ENCODE measurements around the gene FAT2. TPM values are rescaled to one million over a fixed set of nuclear protein-coding genes. Genes with fewer than 3 reads are reported as not detected.

The FAT2 gene
- total RNA-seq, 1 donor from 2014 or later, result under 0.01 TPM

GRCh38 chr5:151631941-151632340 lies 40.8 kb upstream of the FAT2 start:
- no peak overlapping the region for H3K4me3 ChIP-seq (ENCODE audit: low read depth, low read length)
- TF ChIP-seq CTCF (conservative IDR thresholded peaks at IDR 0.05; ENCODE audit: low read depth, low read length), result no peak

GRCh38 chr5:151630088-151630487 lies 39.0 kb upstream of the FAT2 start:
- H3K4me3 ChIP-seq (ENCODE audit: low read depth, low read length), result no peak overlapping the region
- no peak for TF ChIP-seq CTCF (conservative IDR thresholded peaks at IDR 0.05; ENCODE audit: low read depth, low read length)
- DNase-seq (ENCODE audit: low read depth), result no peak

More at GRCh38 chr5:151631941-151632340, 40.8 kb upstream of the FAT2 start:
- no peak for DNase-seq (ENCODE audit: low read depth)

DNA sequence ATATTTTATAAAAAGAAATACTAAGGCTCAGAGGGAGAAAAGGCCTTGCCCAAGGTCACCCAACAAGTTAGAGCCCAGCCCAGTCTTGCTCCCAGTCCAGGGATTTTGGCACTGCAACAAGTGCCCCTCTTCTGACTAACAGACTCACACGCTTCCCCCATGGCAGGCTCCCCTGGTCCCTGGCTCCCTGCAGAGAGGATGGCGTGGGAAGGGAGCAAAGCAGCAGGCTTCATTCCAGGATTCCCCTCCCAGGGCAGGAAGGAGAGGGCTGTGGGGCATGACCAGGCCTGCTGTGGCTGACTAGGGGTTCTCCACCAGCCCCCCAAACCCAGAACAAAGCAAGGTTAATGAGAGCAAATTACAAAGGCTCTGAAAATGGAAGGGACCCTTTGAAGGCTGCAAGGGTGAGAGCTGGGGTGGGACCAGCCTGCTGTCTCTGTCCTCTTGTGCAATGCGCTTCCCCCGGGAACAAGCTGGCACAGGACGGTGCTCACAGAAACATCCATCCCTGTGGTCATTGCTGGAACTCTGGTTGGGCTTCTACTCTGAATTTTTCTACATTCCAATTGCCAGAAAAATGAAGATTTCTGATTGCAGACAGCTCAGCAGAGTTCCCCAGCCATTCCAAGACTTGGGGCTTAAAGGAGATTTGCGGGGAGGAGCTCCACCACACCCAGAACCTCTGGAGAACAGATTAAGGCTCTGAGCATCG lies 37.1 kb upstream of the FAT2 start:
- DNase-seq (ENCODE audit: low read depth), result no peak
- TF ChIP-seq CTCF (conservative IDR thresholded peaks at IDR 0.05; ENCODE audit: low read depth, low read length), result no peak
- no peak overlapping the region for H3K4me3 ChIP-seq (ENCODE audit: low read depth, low read length)

DNA sequence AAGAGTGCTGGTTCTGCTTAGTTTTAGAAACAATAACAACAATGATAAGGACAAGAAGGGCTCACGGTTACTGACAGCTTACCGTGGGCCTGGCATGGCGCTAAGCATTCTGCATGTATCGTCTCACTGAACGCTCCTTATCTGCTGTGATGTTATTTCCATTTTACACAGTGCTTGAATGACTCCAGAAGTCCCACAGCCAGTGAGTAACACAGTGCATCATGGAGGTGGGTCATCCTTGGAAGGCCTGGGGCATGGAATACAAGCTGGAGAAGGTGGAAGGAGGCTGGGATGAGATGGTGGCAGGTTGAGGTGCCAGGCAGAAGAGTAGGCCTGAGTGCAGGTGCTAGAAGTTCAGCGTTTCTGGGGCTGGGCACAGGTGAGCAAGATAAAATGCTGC lies 36.5 kb upstream of the FAT2 start:
- DNase-seq (ENCODE audit: low read depth), result no peak
- no peak for TF ChIP-seq CTCF (conservative IDR thresholded peaks at IDR 0.05; ENCODE audit: low read depth, low read length)

DNA sequence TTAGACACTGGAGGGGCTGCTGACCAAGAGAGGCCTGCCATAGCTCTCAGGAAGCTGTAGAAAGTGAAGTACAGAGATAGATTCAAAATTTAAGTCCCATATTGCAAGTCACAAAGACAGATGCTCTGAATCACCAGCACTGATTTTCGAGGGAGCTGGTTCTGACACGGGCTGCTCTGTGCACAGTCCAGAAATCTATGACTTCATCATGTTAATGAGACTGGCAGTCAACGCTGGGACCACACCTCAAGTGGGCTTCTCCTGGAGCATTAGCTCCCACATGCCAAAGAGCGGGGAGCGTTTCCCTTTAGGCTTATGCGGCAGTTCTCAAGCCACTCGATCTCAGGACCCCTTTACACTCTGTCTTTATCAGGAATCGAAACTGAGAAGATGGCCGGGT lies 34.2 kb upstream of the FAT2 start:
- no peak for TF ChIP-seq CTCF (conservative IDR thresholded peaks at IDR 0.05; ENCODE audit: low read depth, low read length)
- DNase-seq (ENCODE audit: low read depth), result no peak
- H3K4me3 ChIP-seq (ENCODE audit: low read depth, low read length), result no peak overlapping the region

More for the DNA sequence above, 36.5 kb upstream of the FAT2 start:
- H3K4me3 ChIP-seq (ENCODE audit: low read depth, low read length), result no peak overlapping the region

GRCh38 chr5:151624476-151624875 lies 33.3 kb upstream of the FAT2 start:
- DNase-seq (ENCODE audit: low read depth), result no peak
- no peak overlapping the region for H3K4me3 ChIP-seq (ENCODE audit: low read depth, low read length)
- no peak for TF ChIP-seq CTCF (conservative IDR thresholded peaks at IDR 0.05; ENCODE audit: low read depth, low read length)

All from epithelial cell of proximal tubule (primary cell).